H1 (cell line): ENCODE measurements around the gene SAE1. TPM values are rescaled to one million over a fixed set of nuclear protein-coding genes. Genes with fewer than 3 reads are reported as not detected.
A peak's percentile ranks its signal among the peaks of the same experiment; 100 is the strongest.

ENCODE experiments used
- CTCF ChIA-PET: fragments of 300-600 bp; sonication (Branson Sonifier 250); formaldehyde crosslinking; loops from one replicate; lab custom pipeline; 2021; ENCODE audit not compliant: partially characterized antibody; lab: Charles Lee
- POLR2A ChIA-PET: fragments of 300-600 bp; sonication (Branson Sonifier 250); formaldehyde crosslinking; loops from one replicate; lab custom pipeline; 2021; ENCODE audit warnings: inconsistent platforms; ENCODE audit not compliant: partially characterized antibody; lab: Charles Lee
- DNase-seq, 2 experiments: peaks; one replicate each; pipeline versions ENCODE4 v3.0.0 to v3.0.0-alpha.2; 2010 to 2022; ENCODE audit warnings: low spot score in 2 of 2, low read depth in 1 of 2, mixed read lengths in 1 of 2
- FAIRE-seq: peaks from 2 replicates; lab custom pipeline; 2011; peaks lifted over from hg19 to GRCh38; lab: Jason Lieb, UNC
- H2AFZ ChIP-seq: 2 replicates; pipeline ENCODE4 v1.8.1; 2012; ENCODE audit warnings: low read length, inconsistent platforms
- H2AK5ac ChIP-seq: 2 replicates; pipeline ENCODE4 v1.6.1; 2013; ENCODE audit warnings: low read depth, low read length
- H2BK120ac ChIP-seq: replicated peaks from 2 replicates; pipeline ENCODE3; 2013; ENCODE audit warnings: low read depth, low read length, inconsistent platforms
- H2BK12ac ChIP-seq: 2 replicates; pipeline ENCODE4 v1.6.1; 2013; ENCODE audit warnings: low read depth, low read length
- H2BK15ac ChIP-seq: 2 replicates; pipeline ENCODE4 v1.6.1; 2013; ENCODE audit warnings: low read length
- H2BK20ac ChIP-seq: 2 replicates; pipeline ENCODE4 v1.6.1; 2013; ENCODE audit warnings: low read length
- H2BK5ac ChIP-seq: 2 replicates; pipeline ENCODE4 v1.6.1; 2013; ENCODE audit warnings: low read depth, low read length
- H3K14ac ChIP-seq: 2 replicates; pipeline ENCODE4 v1.6.1; 2013; ENCODE audit warnings: inconsistent platforms; ENCODE audit not compliant: insufficient read length
- H3K18ac ChIP-seq: 2 replicates; pipeline ENCODE4 v1.6.1; 2013; ENCODE audit warnings: low read length; ENCODE audit errors: extremely low read depth
- H3K23ac ChIP-seq: 2 replicates; pipeline ENCODE4 v1.6.1; 2013; ENCODE audit warnings: inconsistent platforms; ENCODE audit not compliant: insufficient read length
- H3K23me2 ChIP-seq: 2 replicates; pipeline ENCODE4 v1.6.1; 2013; ENCODE audit warnings: low read depth, low read length
- H3K27ac ChIP-seq: 2 replicates; pipeline ENCODE4 v1.6.1; 2011; ENCODE audit warnings: low read depth, low read length, inconsistent platforms
- H3K27me3 ChIP-seq, 4 experiments: replicated peaks in 1 of 4; 1 replicate in 1 of 4; 2 replicates in 3 of 4; pipeline versions ENCODE4 v1.6.1 to v1.8.1; 2011 to 2013; ENCODE audit warnings: low read length in 3 of 4, mild to moderate bottlenecking in 3 of 4, inconsistent platforms in 2 of 4, mixed read lengths in 2 of 4, moderate library complexity in 1 of 4; ENCODE audit not compliant: control insufficient read depth in 3 of 4, insufficient read depth in 3 of 4; ENCODE audit errors: extremely low read depth in 1 of 4
- H3K36me3 ChIP-seq, 4 experiments: 2 replicates each; pipeline versions ENCODE4 v1.6.1 to v1.8.1; 2011 to 2013; ENCODE audit warnings: mild to moderate bottlenecking in 4 of 4, low read length in 3 of 4, moderate library complexity in 2 of 4, control low read depth in 1 of 4, inconsistent platforms in 1 of 4; ENCODE audit not compliant: insufficient read depth in 4 of 4, control insufficient read depth in 2 of 4
- H3K4ac ChIP-seq: replicated peaks from 2 replicates; pipeline ENCODE3; 2013; ENCODE audit warnings: low read length, low read depth, mixed read lengths, inconsistent platforms; ENCODE audit not compliant: insufficient read length
- H3K4me1 ChIP-seq, 4 experiments: replicated peaks in 1 of 4; 1 replicate in 1 of 4; 2 replicates in 3 of 4; pipeline versions ENCODE4 v1.6.1 to v1.8.1; 2011 to 2013; ENCODE audit warnings: low read length in 3 of 4, inconsistent platforms in 2 of 4, mixed read lengths in 1 of 4; ENCODE audit not compliant: insufficient read depth in 4 of 4, control insufficient read depth in 3 of 4
- H3K4me2 ChIP-seq, 2 experiments: 2 replicates each; pipeline versions ENCODE4 v1.6.1 to v1.8.1; 2011 to 2013; ENCODE audit warnings: low read depth in 2 of 2, low read length in 2 of 2, control low read depth in 1 of 2, inconsistent platforms in 1 of 2, mild to moderate bottlenecking in 1 of 2; ENCODE audit not compliant: insufficient read depth in 1 of 2
- H3K4me3 ChIP-seq, 4 experiments: fragments of 200-600, 300-600 bp in 1 of 4; sonication (generic), shearing (Covaris generic), sonication (Bioruptor Twin) in 1 of 4; 2 replicates each; pipeline versions ENCODE4 v1.5.1 to v1.8.1; 2011 to 2016; ENCODE audit warnings: low read length in 4 of 4, low read depth in 3 of 4, control low read depth in 2 of 4, inconsistent platforms in 2 of 4, mild to moderate bottlenecking in 2 of 4, mixed read lengths in 1 of 4, moderate library complexity in 1 of 4; ENCODE audit not compliant: insufficient read depth in 2 of 4; ENCODE audit errors: extremely low read depth in 1 of 4
- H3K56ac ChIP-seq: replicated peaks from 2 replicates; pipeline ENCODE3; 2013; ENCODE audit warnings: low read depth, mild to moderate bottlenecking, mixed read lengths, low read length, inconsistent platforms; ENCODE audit not compliant: insufficient read length
- H3K79me1 ChIP-seq: 2 replicates; pipeline ENCODE4 v1.6.1; 2013; ENCODE audit warnings: low read depth, low read length, control low read depth
- H3K79me2 ChIP-seq, 2 experiments: 2 replicates each; pipeline versions ENCODE4 v1.6.1 to v1.8.1; 2012 to 2013; ENCODE audit warnings: low read length in 2 of 2, mild to moderate bottlenecking in 2 of 2, inconsistent platforms in 1 of 2; ENCODE audit not compliant: insufficient read depth in 2 of 2, control insufficient read depth in 1 of 2
- H3K9ac ChIP-seq, 4 experiments: replicated peaks in 1 of 4; 1 replicate in 1 of 4; 2 replicates in 3 of 4; pipeline versions ENCODE4 v1.6.1 to v1.8.1; 2011 to 2013; ENCODE audit warnings: low read depth in 3 of 4, low read length in 3 of 4, control low read depth in 2 of 4, mild to moderate bottlenecking in 2 of 4, moderate library complexity in 2 of 4, inconsistent platforms in 1 of 4; ENCODE audit errors: extremely low read depth in 1 of 4
- H3K9me3 ChIP-seq, 2 experiments: 2 replicates each; pipeline versions ENCODE4 v1.6.1 to v1.8.1; 2012 to 2013; ENCODE audit warnings: mild to moderate bottlenecking in 2 of 2, moderate library complexity in 2 of 2, control low read depth in 1 of 2, inconsistent platforms in 1 of 2, low read depth in 1 of 2, low read length in 1 of 2, mixed read lengths in 1 of 2; ENCODE audit not compliant: insufficient read depth in 2 of 2
- H4K20me1 ChIP-seq, 2 experiments: replicated peaks in 1 of 2; 2 replicates each; pipeline versions ENCODE3 to v1.8.1; 2011 to 2013; ENCODE audit warnings: inconsistent platforms in 2 of 2, low read length in 2 of 2, mild to moderate bottlenecking in 1 of 2; ENCODE audit not compliant: insufficient read depth in 2 of 2, control insufficient read depth in 1 of 2
- H4K5ac ChIP-seq: 2 replicates; pipeline ENCODE4 v1.6.1; 2013; ENCODE audit warnings: low read length, low read depth, mixed read lengths, inconsistent platforms; ENCODE audit not compliant: insufficient read length
- H4K8ac ChIP-seq: 2 replicates; pipeline ENCODE4 v1.8.0; 2013; ENCODE audit warnings: mild to moderate bottlenecking, moderate library complexity, low read length, inconsistent platforms; ENCODE audit not compliant: insufficient read depth; ENCODE audit errors: extremely low read depth
- H4K91ac ChIP-seq: replicated peaks from 2 replicates; pipeline ENCODE3; 2013; ENCODE audit warnings: low read length, mixed read lengths, inconsistent platforms; ENCODE audit not compliant: insufficient read length
- ATF2 ChIP-seq: IDR thresholded peaks from 2 replicates; pipeline ENCODE4 v1.6.1; 2012; ENCODE audit warnings: low read length, inconsistent platforms
- BCL11A ChIP-seq, 2 experiments: IDR thresholded peaks; one replicate each; pipeline ENCODE4 v1.6.1; 2011; ENCODE audit warnings: low read depth in 2 of 2, low read length in 2 of 2, mild to moderate bottlenecking in 2 of 2
- CTCF ChIP-seq, 3 experiments: IDR thresholded peaks; 1 replicate in 2 of 3; 2 replicates in 1 of 3; pipeline versions ENCODE4 v1.5.1 to v1.6.1; 2011; ENCODE audit warnings: low read length in 3 of 3, mild to moderate bottlenecking in 3 of 3, inconsistent platforms in 2 of 3, low read depth in 1 of 3, moderate library complexity in 1 of 3; ENCODE audit not compliant: insufficient read depth in 1 of 3; ENCODE audit errors: control extremely low read depth in 1 of 3
- EZH2 ChIP-seq: fragments of 200-600 bp; sonication (generic); IDR thresholded peaks from 2 replicates; pipeline ENCODE4 v1.7.1; 2012; ENCODE audit warnings: low read depth, mild to moderate bottlenecking, moderate library complexity, low read length, inconsistent platforms; ENCODE audit not compliant: severe bottlenecking
- HDAC2 ChIP-seq, 2 experiments: fragments of 300-600 bp in 1 of 2; sonication (generic) in 1 of 2; IDR thresholded peaks; 2 replicates each; pipeline ENCODE4 v1.6.1; 2011 to 2012; ENCODE audit warnings: low read depth in 2 of 2, low read length in 2 of 2, mild to moderate bottlenecking in 2 of 2, moderate library complexity in 2 of 2, borderline replicate concordance in 1 of 2, inconsistent platforms in 1 of 2
- MAFK ChIP-seq: IDR thresholded peaks from 2 replicates; pipeline ENCODE4 v1.6.1; 2012; ENCODE audit warnings: low read depth, mild to moderate bottlenecking, improper control_type of control experiment, low read length
- SIX5 ChIP-seq: IDR thresholded peaks from 2 replicates; pipeline ENCODE4 v1.6.1; 2011; ENCODE audit warnings: mild to moderate bottlenecking, low read depth, low read length
- SP4 ChIP-seq: IDR thresholded peaks from 2 replicates; pipeline ENCODE4 v1.6.1; 2012; ENCODE audit warnings: low read length, inconsistent platforms
- TBP ChIP-seq: IDR thresholded peaks from 2 replicates; pipeline ENCODE4 v1.6.1; 2011; ENCODE audit warnings: low read depth, low read length, improper control_type of control experiment
- WGBS, 2 experiments: shearing (Covaris generic) in 1 of 2; methylation state at CpG; one replicate each; pipeline versions ENCODE4 v1.1.6 to v1.1.7; 2013 to 2015; ENCODE audit warnings: low lambda C conversion rate in 2 of 2, mixed read lengths in 2 of 2, inconsistent platforms in 1 of 2, low coverage in 1 of 2, missing lambda C conversion rate in 1 of 2; ENCODE audit not compliant: insufficient replicate concordance in 2 of 2, insufficient coverage in 1 of 2, insufficient read length in 1 of 2; ENCODE audit errors: extremely low coverage in 1 of 2, missing lambda C conversion rate in 1 of 2; 5-methylcytosine and 5-hydroxymethylcytosine counted together
- polyA plus RNA-seq, 7 experiments: library from polyadenylated mRNA; depleted of rRNA in 3 of 7; stranded (reverse) in 5 of 7; unstranded in 2 of 7; fragments of >200 nt in 5 of 7; fragments of 200-250 nt in 2 of 7; gene quantifications; 1 replicate in 5 of 7; 2 replicates in 1 of 7; 4 replicates in 1 of 7; pipeline versions ENCODE4 v1.2.1 to v1.2.3, GENCODE V29; 2011 to 2013; ENCODE audit warnings: missing spikeins in 2 of 7, mixed read lengths in 2 of 7
- total RNA-seq: library from RNA; stranded (reverse); fragmentation: NEBNext Ultra II Directional; extraction: Animal tissue kit (Norgen Biotek cat#: 25700); gene quantifications from 2 replicates; pipeline ENCODE4 v1.2.1, GENCODE V29; 2021

SAE1 gene
- total and polyA plus RNA-seq, 2 of the 8 experiments (the other 6 are each of a cell fraction or from before 2014, with no cell fraction given): 213 to 268 TPM

GRCh38 chr19:47096721-47097120 is 33.9 kb upstream of the SAE1 start:
- H4K8ac ChIP-seq: no peak overlapping the region
- peaks cover 15 to 18% of the 10 kb centered on the region in 2 experiments for H4K20me1 ChIP-seq
- H3K27ac ChIP-seq: no peak overlapping the region
- H2BK15ac ChIP-seq: no peak overlapping the region
- FAIRE-seq: no peak
- H3K79me2 ChIP-seq: peaks cover 7 to 72% of the 10 kb centered on the region in 2 experiments
- H2BK5ac ChIP-seq: peak overlapping the region; percentile 66; the same call in 1 of the 2 replicates
- no peak overlapping the region for H2BK12ac ChIP-seq
- H3K36me3 ChIP-seq: peaks cover 4 to 29% (median 11%) of the 10 kb centered on the region in 4 experiments; a peak in 7 of 8 replicates
- no peak overlapping the region for H3K14ac ChIP-seq
- H3K27me3 ChIP-seq: no peaks in the 10 kb centered on the region; a peak in 1 of 7 replicates
- DNase-seq: no peak
- no peak overlapping the region for H3K4me2 ChIP-seq
- peaks cover 2 to 8% (median 4%) of the 10 kb centered on the region in 4 experiments; a peak in 3 of 7 replicates for H3K4me1 ChIP-seq
- ChIA-PET CTCF (interaction anchor here (1.0 to 4.7 kb wide), 4 partner anchors 14 to 148 kb away, joined by 3 to 32 read pairs (median 6); no protein-coding TSS in a partner anchor), POLR2A (interaction anchor here (0.7 to 13.8 kb wide), 6 partner anchors 11 to 36 kb away, joined by 3 to 209 read pairs (median 8); partner anchors contain the start of gene ZC3H4)
- no peak overlapping the region for H2AK5ac ChIP-seq
- no peaks in the 10 kb centered on the region for H3K9me3 ChIP-seq
- H3K23me2 ChIP-seq: no peaks in the 10 kb centered on the region
- H3K56ac ChIP-seq: no peak overlapping the region
- no peak overlapping the region for H4K5ac ChIP-seq
- no peak overlapping the region for H3K4me3 ChIP-seq
- no peak overlapping the region for H2BK20ac ChIP-seq
- H2BK120ac ChIP-seq: no peak overlapping the region
- H4K91ac ChIP-seq: no peak overlapping the region
- H3K23ac ChIP-seq: no peak overlapping the region
- H3K9ac ChIP-seq: no peak overlapping the region; a peak in 1 of 7 replicates
- H2AFZ ChIP-seq: no peak overlapping the region
- H3K18ac ChIP-seq: no peak overlapping the region
- 96% methylated on average over 9 of the region's 9 CpGs; no CpG with 5 or more reads in 1 of the 2 experiments for WGBS, 2 experiments
- peaks cover 18% of the 10 kb centered on the region for H3K79me1 ChIP-seq
- H3K4ac ChIP-seq: no peak overlapping the region
- TF ChIP-seq SP4: no peak
- TF ChIP-seq BCL11A (IDR thresholded peaks at IDR 0.05; ENCODE audit: low read depth in 2 of 2, low read length in 2 of 2): no peak
- TF ChIP-seq HDAC2 (IDR thresholded peaks at IDR 0.05; ENCODE audit: borderline replicate concordance in 1 of 2, low read depth in 2 of 2, low read length in 2 of 2): no peak
- TF ChIP-seq ATF2: no peak
- no peak for TF ChIP-seq CTCF (IDR thresholded peaks at IDR 0.05; ENCODE audit: control extremely low read depth in 1 of 3, insufficient read depth in 1 of 3, low read depth in 1 of 3, low read length in 3 of 3)
- TF ChIP-seq SIX5: no peak
- no peak for TF ChIP-seq TBP
- TF ChIP-seq MAFK: no peak
- no peak for TF ChIP-seq EZH2
